HEK293T (cell line): ENCODE results near the gene CHMP6.
"Not testable (repeated sequence)": the region's sequence is repeated elsewhere in the genome, so short reads cannot be mapped to it uniquely, and the experiment has no call there.

Experiments used
- CTCF ChIA-PET: fragments of 350-600 bp; formaldehyde crosslinking; extraction: SDS; loops from one replicate; lab custom pipeline; 2021; ENCODE audit warnings: antibody characterized with exemption, inconsistent platforms; lab: Yijun Ruan, JAX
- POLR2A ChIA-PET: fragments of 350-600 bp; formaldehyde crosslinking; extraction: SDS; loops from one replicate; lab custom pipeline; 2020; ENCODE audit warnings: antibody characterized with exemption, inconsistent platforms; lab: Yijun Ruan, JAX
- DNase-seq: peaks from one replicate; pipeline ENCODE4 v3.0.0; 2012; ENCODE audit warnings: mixed read lengths; ENCODE audit errors: extremely low spot score
- ARNT ChIP-seq: fragments of 450-650 bp; IDR thresholded peaks from 2 replicates; pipeline ENCODE4 v1.6.1; 2017; ENCODE audit warnings: mild to moderate bottlenecking
- BHLHE40 ChIP-seq: fragments of 450-650 bp; IDR thresholded peaks from 2 replicates; pipeline ENCODE4 v1.6.1; 2016; ENCODE audit warnings: mild to moderate bottlenecking, moderate library complexity, borderline replicate concordance
- CTBP1 ChIP-seq: fragments of 450-650 bp; IDR thresholded peaks from 2 replicates; pipeline ENCODE4 v1.6.1; 2016; ENCODE audit warnings: borderline replicate concordance
- ELF4 ChIP-seq: fragments of 450-650 bp; IDR thresholded peaks from 2 replicates; pipeline ENCODE4 v1.6.1; 2017; ENCODE audit warnings: antibody characterized with exemption
- FOXA1 ChIP-seq: fragments of 450-650 bp; IDR thresholded peaks from 2 replicates; pipeline ENCODE4 v1.6.1; 2016; ENCODE audit warnings: mild to moderate bottlenecking
- FOXK2 ChIP-seq: fragments of 450-650 bp; IDR thresholded peaks from 2 replicates; pipeline ENCODE4 v1.6.1; 2016; ENCODE audit warnings: mild to moderate bottlenecking
- FOXM1 ChIP-seq: fragments of 450-650 bp; IDR thresholded peaks from 2 replicates; pipeline ENCODE4 v1.6.1; 2017; ENCODE audit warnings: mild to moderate bottlenecking, borderline replicate concordance
- HDGF ChIP-seq: fragments of 450-650 bp; IDR thresholded peaks from 2 replicates; pipeline ENCODE4 v1.6.1; 2017; ENCODE audit warnings: antibody characterized with exemption, borderline replicate concordance
- L3MBTL2 ChIP-seq: fragments of 450-650 bp; conservative IDR thresholded peaks from 2 replicates; pipeline ENCODE4 v1.6.1; 2016; ENCODE audit warnings: mild to moderate bottlenecking
- LEF1 ChIP-seq: fragments of 450-650 bp; IDR thresholded peaks from 2 replicates; pipeline ENCODE4 v1.6.1; 2017; ENCODE audit warnings: mild to moderate bottlenecking, borderline replicate concordance
- NFRKB ChIP-seq: fragments of 450-650 bp; IDR thresholded peaks from 2 replicates; pipeline ENCODE4 v1.6.1; 2016; ENCODE audit warnings: mild to moderate bottlenecking, moderate library complexity
- PKNOX1 ChIP-seq: fragments of 450-650 bp; IDR thresholded peaks from 2 replicates; pipeline ENCODE4 v1.6.1; 2016
- SP1 ChIP-seq: fragments of 450-650 bp; IDR thresholded peaks from 2 replicates; pipeline ENCODE4 v1.6.1; 2017
- SUZ12 ChIP-seq: fragments of 450-650 bp; IDR thresholded peaks from 2 replicates; pipeline ENCODE4 v1.6.1; 2016; ENCODE audit warnings: mild to moderate bottlenecking
- TARDBP ChIP-seq: fragments of 450-650 bp; IDR thresholded peaks from 2 replicates; pipeline ENCODE4 v1.6.1; 2016
- ZNF384 ChIP-seq: fragments of 450-650 bp; IDR thresholded peaks from 2 replicates; pipeline ENCODE4 v1.6.1; 2016

The CHMP6 gene

GRCh38 chr17:81027591-81028505, 36.2 kb downstream of the CHMP6 start:
- POLR2A ChIA-PET, result no interaction called here
- no peak for TF ChIP-seq SP1
- TF ChIP-seq LEF1, result no peak
- TF ChIP-seq ARNT, result no peak
- TF ChIP-seq NFRKB, result no peak
- no peak for TF ChIP-seq ZNF384
- TF ChIP-seq CTBP1, result no peak
- CTCF ChIA-PET, result no interaction called here
- DNase-seq, result no peak

GRCh38 chr17:81028506-81028858, 36.8 kb downstream of the CHMP6 start:
- DNase-seq, result no peak
- CTCF ChIA-PET, result no interaction called here
- TF ChIP-seq BHLHE40, result no peak
- no peak for TF ChIP-seq TARDBP
- no peak for TF ChIP-seq ARNT
- no peak for TF ChIP-seq L3MBTL2
- no peak for TF ChIP-seq LEF1
- TF ChIP-seq SUZ12, result no peak
- TF ChIP-seq FOXK2, result no peak
- no peak for TF ChIP-seq HDGF
- TF ChIP-seq ELF4, result no peak
- no peak for TF ChIP-seq PKNOX1
- no peak for TF ChIP-seq CTBP1
- TF ChIP-seq FOXM1, result no peak
- no peak for TF ChIP-seq FOXA1
- TF ChIP-seq ZNF384, result no peak
- no peak for TF ChIP-seq NFRKB
- no peak for TF ChIP-seq SP1
- POLR2A ChIA-PET, result no interaction called here

- DNase-seq, result no peak
- TF ChIP-seq LEF1, result no peak
- no peak for TF ChIP-seq ARNT
- no peak for TF ChIP-seq L3MBTL2
- TF ChIP-seq ZNF384, result no peak
- TF ChIP-seq NFRKB, result no peak
- no peak for TF ChIP-seq FOXM1
- TF ChIP-seq BHLHE40, result no peak
- TF ChIP-seq TARDBP, result no peak
- TF ChIP-seq FOXA1, result no peak
- TF ChIP-seq SUZ12, result no peak
- no peak for TF ChIP-seq HDGF
- TF ChIP-seq FOXK2, result no peak
- no peak for TF ChIP-seq PKNOX1
- TF ChIP-seq CTBP1, result no peak
- no peak for TF ChIP-seq SP1
- TF ChIP-seq ELF4, result no peak
- POLR2A ChIA-PET, result no interaction called here
- CTCF ChIA-PET, result no interaction called here
Observed at GRCh38 chr17:81029859-81030258, 38.2 kb downstream of the CHMP6 start.

GRCh38 chr17:81030312-81030711, 38.7 kb downstream of the CHMP6 start:
- CTCF ChIA-PET, result interaction anchor here (1.5 kb wide), 1 partner anchor 8 kb away, joined by 3 read pairs; no protein-coding TSS in a partner anchor
- POLR2A ChIA-PET, result not testable (repeated sequence)

GRCh38 chr17:81030741-81031565, 39.3 kb downstream of the CHMP6 start:
- ChIA-PET POLR2A (interaction anchor here (0.8 to 1.2 kb wide), 2 partner anchors 67 to 206 kb away, joined by 3 to 4 read pairs; no protein-coding TSS in a partner anchor), CTCF (interaction anchor here (1.5 kb wide), 1 partner anchor 9 kb away, joined by 3 read pairs; no protein-coding TSS in a partner anchor)
- no peak for TF ChIP-seq FOXA1
- no peak for TF ChIP-seq LEF1
- no peak for TF ChIP-seq SP1
- TF ChIP-seq TARDBP, result no peak
- TF ChIP-seq CTBP1, result no peak
- TF ChIP-seq HDGF, result no peak
- no peak for TF ChIP-seq SUZ12
- no peak for TF ChIP-seq ZNF384
- TF ChIP-seq ARNT, result no peak
- no peak for TF ChIP-seq FOXM1
- TF ChIP-seq PKNOX1, result no peak
- DNase-seq, result no peak

More at GRCh38 chr17:81030312-81030711, 38.7 kb downstream of the CHMP6 start:
- DNase-seq, result not testable (repeated sequence)
